ENCODE data around the gene TOMM20L. TPM values are rescaled to one million over a fixed set of nuclear protein-coding genes. Genes with fewer than 3 reads are reported as not detected.

TOMM20L gene
- total RNA-seq, 4 donors from 2014 or later = not detected

- intact Hi-C loops (cut with DNase I) = no loop called here
- Histone ChIP-seq H3K4me3 (no peak overlapping the region), H3K9me3 (no peaks in the 10 kb centered on the region), H3K27me3 (no peaks in the 10 kb centered on the region), H3K27ac (no peak overlapping the region), H3K4me1 (no peaks in the 10 kb centered on the region), H3K36me3 (peaks cover 0 to 100% (median 18%) of the 10 kb centered on the region in 3 donors)
- WGBS, 2 donors = 86 to 96% methylated on average over 2 to 3 of the region's 3 CpGs
- TF ChIP-seq POLR2A (IDR thresholded peaks at IDR 0.05) = no peak
- TF ChIP-seq, protein P1, sequence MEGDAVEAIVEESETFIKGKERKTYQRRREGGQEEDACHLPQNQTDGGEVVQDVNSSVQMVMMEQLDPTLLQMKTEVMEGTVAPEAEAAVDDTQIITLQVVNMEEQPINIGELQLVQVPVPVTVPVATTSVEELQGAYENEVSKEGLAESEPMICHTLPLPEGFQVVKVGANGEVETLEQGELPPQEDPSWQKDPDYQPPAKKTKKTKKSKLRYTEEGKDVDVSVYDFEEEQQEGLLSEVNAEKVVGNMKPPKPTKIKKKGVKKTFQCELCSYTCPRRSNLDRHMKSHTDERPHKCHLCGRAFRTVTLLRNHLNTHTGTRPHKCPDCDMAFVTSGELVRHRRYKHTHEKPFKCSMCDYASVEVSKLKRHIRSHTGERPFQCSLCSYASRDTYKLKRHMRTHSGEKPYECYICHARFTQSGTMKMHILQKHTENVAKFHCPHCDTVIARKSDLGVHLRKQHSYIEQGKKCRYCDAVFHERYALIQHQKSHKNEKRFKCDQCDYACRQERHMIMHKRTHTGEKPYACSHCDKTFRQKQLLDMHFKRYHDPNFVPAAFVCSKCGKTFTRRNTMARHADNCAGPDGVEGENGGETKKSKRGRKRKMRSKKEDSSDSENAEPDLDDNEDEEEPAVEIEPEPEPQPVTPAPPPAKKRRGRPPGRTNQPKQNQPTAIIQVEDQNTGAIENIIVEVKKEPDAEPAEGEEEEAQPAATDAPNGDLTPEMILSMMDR (IDR thresholded peaks at IDR 0.05) = peak in 4 of 6 experiments; percentile 5 to 27 (median 14)
- DNase-seq = no peak
Measured at GRCh38 chr14:58362798-58363412, 32.8 kb upstream of the TOMM20L start.

DNA sequence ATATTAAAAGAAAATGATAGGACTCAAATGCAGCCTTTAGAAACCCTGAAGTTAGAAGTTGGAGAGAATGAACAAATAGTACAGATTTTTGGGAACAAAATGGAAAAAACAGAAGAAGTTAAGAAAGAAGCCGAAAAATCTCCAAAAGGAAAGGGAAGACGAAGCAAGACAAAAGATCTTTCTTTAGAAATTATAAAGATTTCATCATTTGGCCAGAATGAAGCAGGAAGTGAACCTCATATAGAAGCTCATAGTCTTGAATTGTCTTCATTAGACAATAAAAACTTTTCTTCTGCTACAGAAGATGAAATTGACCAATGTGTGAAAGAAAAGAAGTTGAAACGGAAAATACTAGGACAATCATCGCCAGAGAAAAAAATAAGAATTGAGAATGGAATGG lies 31.4 kb upstream of the TOMM20L start:
- 80 to 85% methylated on average over 4 of the region's 4 CpGs for WGBS, 2 donors
- H3K27me3 ChIP-seq = no peaks in the 10 kb centered on the region
- TF ChIP-seq, protein P1 (IDR thresholded peaks at IDR 0.05) = no peak
- no peak for TF ChIP-seq POLR2A (IDR thresholded peaks at IDR 0.05)
- no peak for DNase-seq
- no peak overlapping the region for H3K27ac ChIP-seq
- no peaks in the 10 kb centered on the region for H3K4me1 ChIP-seq
- H3K9me3 ChIP-seq = no peaks in the 10 kb centered on the region
- H3K4me3 ChIP-seq = no peak overlapping the region
- H3K36me3 ChIP-seq = peaks cover 0 to 100% (median 19%) of the 10 kb centered on the region in 3 donors
- intact Hi-C loops (cut with DNase I) = no loop called here

- intact Hi-C loops (cut with DNase I) = no loop called here
Measured at GRCh38 chr14:58367296-58367695, 28.4 kb upstream of the TOMM20L start.

GRCh38 chr14:58368956-58369355 lies 26.8 kb upstream of the TOMM20L start:
- H3K4me1 ChIP-seq = no peaks in the 10 kb centered on the region
- H3K36me3 ChIP-seq = peaks cover 0 to 100% (median 9%) of the 10 kb centered on the region in 3 donors
- DNase-seq = no peak
- no peaks in the 10 kb centered on the region for H3K9me3 ChIP-seq
- no peak overlapping the region for H3K27ac ChIP-seq
- 61 to 83% methylated on average over 1 of the region's 1 CpG for WGBS, 2 donors
- no peaks in the 10 kb centered on the region for H3K27me3 ChIP-seq
- TF ChIP-seq, protein P1 (IDR thresholded peaks at IDR 0.05) = no peak
- TF ChIP-seq POLR2A (IDR thresholded peaks at IDR 0.05) = no peak
- intact Hi-C loops (cut with DNase I) = no loop called here
- no peak overlapping the region for H3K4me3 ChIP-seq

More at GRCh38 chr14:58367296-58367695, 28.4 kb upstream of the TOMM20L start:
- 83 to 86% methylated on average over 3 of the region's 3 CpGs for WGBS, 2 donors
- Histone ChIP-seq H3K4me3 (no peak overlapping the region), H3K9me3 (no peaks in the 10 kb centered on the region), H3K27ac (no peak overlapping the region), H3K36me3 (peaks cover 0 to 100% (median 9%) of the 10 kb centered on the region in 3 donors), H3K4me1 (no peaks in the 10 kb centered on the region), H3K27me3 (no peaks in the 10 kb centered on the region)
- no peak for DNase-seq
- TF ChIP-seq, protein P1 (IDR thresholded peaks at IDR 0.05) = no peak
- TF ChIP-seq POLR2A (IDR thresholded peaks at IDR 0.05) = no peak

- H3K36me3 ChIP-seq = peaks cover 0 to 96% (median 0%) of the 10 kb centered on the region in 3 donors
- TF ChIP-seq POLR2A (IDR thresholded peaks at IDR 0.05) = no peak
- TF ChIP-seq, protein P1 (IDR thresholded peaks at IDR 0.05) = no peak
Measured at GRCh38 chr14:58376791-58377190, 18.9 kb upstream of the TOMM20L start.

More at GRCh38 chr14:58376791-58377190, 18.9 kb upstream of the TOMM20L start:
- DNase-seq = no peak
- Histone ChIP-seq H3K27ac (no peak overlapping the region), H3K4me1 (no peaks in the 10 kb centered on the region), H3K9me3 (no peaks in the 10 kb centered on the region), H3K27me3 (no peaks in the 10 kb centered on the region), H3K4me3 (no peak overlapping the region)
- intact Hi-C loops (cut with DNase I) = no loop called here
